GM10847 (cell line): ENCODE measurements around the gene H1-8.

ENCODE experiments used
- POLR2A ChIP-seq: IDR thresholded peaks from 2 replicates; pipeline ENCODE4 v1.6.1; 2011; ENCODE audit not compliant: insufficient read length; ENCODE audit errors: extremely low read depth

The H1-8 gene

GRCh38 chr3:129517516-129517915 is 25.5 kb upstream of the H1-8 start:
- no peak for TF ChIP-seq POLR2A

GRCh38 chr3:129518038-129518561 is 24.9 kb upstream of the H1-8 start:
- no peak for TF ChIP-seq POLR2A

- TF ChIP-seq POLR2A, result no peak
Measured at GRCh38 chr3:129518581-129518980, 24.4 kb upstream of the H1-8 start.

- TF ChIP-seq POLR2A, result no peak
Measured at GRCh38 chr3:129519449-129519848, 23.5 kb upstream of the H1-8 start.

GRCh38 chr3:129519896-129520715 is 22.9 kb upstream of the H1-8 start:
- no peak for TF ChIP-seq POLR2A

- TF ChIP-seq POLR2A, result no peak
Measured at GRCh38 chr3:129520960-129521359, 22.0 kb upstream of the H1-8 start.

- no peak for TF ChIP-seq POLR2A
Measured at GRCh38 chr3:129521611-129522010, 21.4 kb upstream of the H1-8 start.

GRCh38 chr3:129522953-129523352 is 20.0 kb upstream of the H1-8 start:
- TF ChIP-seq POLR2A, result no peak

- no peak for TF ChIP-seq POLR2A
Measured at GRCh38 chr3:129524081-129524480, 18.9 kb upstream of the H1-8 start.

GRCh38 chr3:129525341-129525968 is 17.5 kb upstream of the H1-8 start:
- TF ChIP-seq POLR2A, result no peak

GRCh38 chr3:129526121-129526900 is 16.7 kb upstream of the H1-8 start:
- TF ChIP-seq POLR2A, result no peak

GRCh38 chr3:129527262-129527661 is 15.7 kb upstream of the H1-8 start:
- TF ChIP-seq POLR2A, result no peak

- TF ChIP-seq POLR2A, result no peak
Measured at GRCh38 chr3:129528589-129529100, 14.3 kb upstream of the H1-8 start, which contains the start of gene RHO. Gene RHO (plus strand): TSS chr3:129528639. CDS start chr3:129528734, 95 bp downstream.

GRCh38 chr3:129529436-129530210 is 13.4 kb upstream of the H1-8 start:
- TF ChIP-seq POLR2A, result no peak
